Upper lobe of left lung (tissue), 6 donors: ENCODE measurements around the gene NAIF1. TPM values are rescaled to one million over a fixed set of nuclear protein-coding genes. Genes with fewer than 3 reads are reported as not detected.

Experiments used
- ATAC-seq, 2 donors: fragments of 200-7000 bp; cut with Tn5 transposase; one replicate each; pipeline ENCODE4 v1.9.1; 2022; ENCODE audit warnings: mild to moderate bottlenecking in 2 of 2, moderate library complexity in 2 of 2; ENCODE audit not compliant: low FRiP score in 2 of 2
- DNase-seq, 2 donors: peaks; one replicate each; pipeline ENCODE4 v3.0.0-alpha.2; 2019 to 2020
- H3K27ac ChIP-seq, 4 donors: fragments of 200-600 bp; sonication (generic); one replicate each; pipeline ENCODE4 v1.5.1; 2016 to 2019
- H3K27me3 ChIP-seq, 4 donors: fragments of 200-600 bp; sonication (generic); one replicate each; pipeline ENCODE4 v1.5.1; 2017 to 2019
- H3K36me3 ChIP-seq, 4 donors: fragments of 200-600 bp; sonication (generic); one replicate each; pipeline ENCODE4 v1.5.1; 2016 to 2019
- H3K4me1 ChIP-seq, 4 donors: fragments of 200-600 bp; sonication (generic); one replicate each; pipeline ENCODE4 v1.5.1; 2018 to 2019
- H3K4me3 ChIP-seq, 4 donors: fragments of 200-600 bp; sonication (generic); one replicate each; pipeline ENCODE4 v1.5.1; 2017 to 2019; ENCODE audit warnings: mild to moderate bottlenecking in 2 of 4, moderate library complexity in 1 of 4
- H3K9me3 ChIP-seq, 4 donors: fragments of 200-600 bp; sonication (generic); one replicate each; pipeline ENCODE4 v1.5.1; 2018 to 2019
- CTCF ChIP-seq, 6 experiments: fragments of 450-650 bp in 4 of 6; fragments of 200-600 bp in 2 of 6; sonication (generic) in 2 of 6; IDR thresholded peaks; one replicate each; pipeline ENCODE4 v1.5.1; 2016 to 2019; ENCODE audit warnings: antibody characterized with exemption in 6 of 6
- EP300 ChIP-seq, 4 donors: sonication (generic); formaldehyde crosslinking; IDR thresholded peaks; one replicate each; pipeline ENCODE4 v1.5.1; 2017; ENCODE audit warnings: antibody characterized with exemption in 4 of 4, control low read depth in 2 of 4
- POLR2A ChIP-seq, 4 donors: fragments of 450-650 bp; IDR thresholded peaks; one replicate each; pipeline ENCODE4 v1.5.1; 2016 to 2017; ENCODE audit warnings: antibody characterized with exemption in 4 of 4, mild to moderate bottlenecking in 2 of 4
- POLR2AphosphoS5 ChIP-seq, 2 donors: sonication (generic); formaldehyde crosslinking; IDR thresholded peaks; one replicate each; pipeline ENCODE4 v1.5.1; 2017; ENCODE audit warnings: antibody characterized with exemption in 2 of 2
- WGBS, 2 donors: methylation state at CpG; one replicate each; pipeline ENCODE4 v1.1.5; 2017 to 2018; 5-methylcytosine and 5-hydroxymethylcytosine counted together
- total RNA-seq, 6 donors: library from RNA; depleted of rRNA in 4 of 6; stranded (reverse); fragments of >200 nt in 4 of 6; gene quantifications; one replicate each; pipeline versions ENCODE4 v1.1.0 to v1.2.1, GENCODE V29; 2016 to 2021
- donor health status: DM: no; HTN: no; CAD: no; lungs with moderate emphysema.
- donor health status: DM: no; HTN: yes; CAD: no; lungs with severe emphysema.

The NAIF1 gene
- total RNA-seq, 6 donors from 2014 or later = 8.0 to 37.7 (median 13.0) TPM

GRCh38 chr9:128104171-128104618, 37.1 kb upstream of the NAIF1 start:
- Histone ChIP-seq H3K4me1 (peaks cover 35 to 54% (median 46%) of the 10 kb centered on the region in 4 donors), H3K27ac (peak overlapping the region in 3 of 4 donors; percentile 34 to 91 (median 36))

GRCh38 chr9:128103589-128103962, 36.5 kb upstream of the NAIF1 start:
- Histone ChIP-seq H3K36me3 (peaks cover 32 to 80% (median 72%) of the 10 kb centered on the region in 4 donors), H3K27ac (peak overlapping the region in 3 of 4 donors; percentile 2 to 91 (median 53)), H3K27me3 (no peaks in the 10 kb centered on the region), H3K9me3 (no peaks in the 10 kb centered on the region), H3K4me1 (peaks cover 35 to 60% (median 52%) of the 10 kb centered on the region in 4 donors), H3K4me3 (no peak overlapping the region)
- WGBS, 2 donors = 75 to 85% methylated on average over 6 to 8 of the region's 8 CpGs
- ATAC-seq = no peak
- TF ChIP-seq POLR2AphosphoS5 (IDR thresholded peaks at IDR 0.05) = no peak
- no peak for TF ChIP-seq CTCF (IDR thresholded peaks at IDR 0.05)
- TF ChIP-seq POLR2A (IDR thresholded peaks at IDR 0.05) = no peak
- no peak for TF ChIP-seq EP300 (IDR thresholded peaks at IDR 0.05)
- no peak for DNase-seq

More at GRCh38 chr9:128104171-128104618, 37.1 kb upstream of the NAIF1 start:
- TF ChIP-seq CTCF (IDR thresholded peaks at IDR 0.05) (no peak), EP300 (IDR thresholded peaks at IDR 0.05) (no peak), POLR2AphosphoS5 (IDR thresholded peaks at IDR 0.05) (no peak), POLR2A (IDR thresholded peaks at IDR 0.05) (no peak)
- ATAC-seq (no peak), DNase-seq (no peak)
- no peak overlapping the region for H3K4me3 ChIP-seq
- peaks cover 35 to 86% (median 78%) of the 10 kb centered on the region in 4 donors for H3K36me3 ChIP-seq
- no peaks in the 10 kb centered on the region for H3K27me3 ChIP-seq
- 59 to 62% methylated on average over 6 of the region's 6 CpGs for WGBS, 2 donors
- H3K9me3 ChIP-seq = no peaks in the 10 kb centered on the region

GRCh38 chr9:128102861-128103588, 35.9 kb upstream of the NAIF1 start:
- DNase-seq (no peak), ATAC-seq (no peak)
- H3K36me3 ChIP-seq = peaks cover 29 to 75% (median 66%) of the 10 kb centered on the region in 4 donors
- 82 to 87% methylated on average over 14 to 23 of the region's 23 CpGs for WGBS, 2 donors
- H3K4me1 ChIP-seq = peaks cover 36 to 65% (median 56%) of the 10 kb centered on the region in 4 donors
- no peaks in the 10 kb centered on the region for H3K27me3 ChIP-seq
- no peak overlapping the region for H3K4me3 ChIP-seq
- no peaks in the 10 kb centered on the region for H3K9me3 ChIP-seq
- TF ChIP-seq EP300 (IDR thresholded peaks at IDR 0.05) (peak in 1 of 4 donors; percentile 13), POLR2A (IDR thresholded peaks at IDR 0.05) (no peak)
- peak overlapping the region in 3 of 4 donors; percentile 2 to 91 (median 56) for H3K27ac ChIP-seq

GRCh38 chr9:128102196-128102595, 35.1 kb upstream of the NAIF1 start:
- no peak for DNase-seq
- Histone ChIP-seq H3K9me3 (no peaks in the 10 kb centered on the region), H3K27ac (peak overlapping the region; percentile 2 to 95 (median 74)), H3K27me3 (no peaks in the 10 kb centered on the region), H3K4me1 (peaks cover 44 to 74% (median 63%) of the 10 kb centered on the region in 4 donors), H3K4me3 (peak overlapping the region in 1 of 4 donors; percentile 56), H3K36me3 (peaks cover 20 to 66% (median 58%) of the 10 kb centered on the region in 4 donors)
- 75 to 78% methylated on average over 4 to 13 of the region's 13 CpGs for WGBS, 2 donors
- no peak for TF ChIP-seq POLR2AphosphoS5 (IDR thresholded peaks at IDR 0.05)
- no peak for TF ChIP-seq POLR2A (IDR thresholded peaks at IDR 0.05)
- no peak for TF ChIP-seq CTCF (IDR thresholded peaks at IDR 0.05)
- no peak for TF ChIP-seq EP300 (IDR thresholded peaks at IDR 0.05)
- ATAC-seq = no peak

GRCh38 chr9:128101690-128102089, 34.6 kb upstream of the NAIF1 start:
- Histone ChIP-seq H3K27ac (peak overlapping the region; percentile 56 to 95 (median 92)), H3K9me3 (no peaks in the 10 kb centered on the region), H3K4me3 (peak overlapping the region in 1 of 4 donors; percentile 56), H3K27me3 (no peaks in the 10 kb centered on the region), H3K36me3 (peaks cover 15 to 61% (median 53%) of the 10 kb centered on the region in 4 donors), H3K4me1 (peaks cover 50 to 79% (median 68%) of the 10 kb centered on the region in 4 donors)
- DNase-seq = no peak
- WGBS, 2 donors = 65 to 75% methylated on average over 13 to 20 of the region's 20 CpGs
- TF ChIP-seq CTCF (IDR thresholded peaks at IDR 0.05) = no peak
- peak in 1 of 4 donors; percentile 4 for TF ChIP-seq EP300 (IDR thresholded peaks at IDR 0.05)
- TF ChIP-seq POLR2AphosphoS5 (IDR thresholded peaks at IDR 0.05) = peak; percentile 22 to 50
- no peak for TF ChIP-seq POLR2A (IDR thresholded peaks at IDR 0.05)
- no peak for ATAC-seq
